ENCODE data around the gene FOXS1. TPM values are rescaled to one million over a fixed set of nuclear protein-coding genes. Genes with fewer than 3 reads are reported as not detected.
A peak's percentile ranks its signal among the peaks of the same experiment; 100 is the strongest.

The FOXS1 gene
- total RNA-seq, 1 experiment from 2014 or later: 55.5 TPM

DNA sequence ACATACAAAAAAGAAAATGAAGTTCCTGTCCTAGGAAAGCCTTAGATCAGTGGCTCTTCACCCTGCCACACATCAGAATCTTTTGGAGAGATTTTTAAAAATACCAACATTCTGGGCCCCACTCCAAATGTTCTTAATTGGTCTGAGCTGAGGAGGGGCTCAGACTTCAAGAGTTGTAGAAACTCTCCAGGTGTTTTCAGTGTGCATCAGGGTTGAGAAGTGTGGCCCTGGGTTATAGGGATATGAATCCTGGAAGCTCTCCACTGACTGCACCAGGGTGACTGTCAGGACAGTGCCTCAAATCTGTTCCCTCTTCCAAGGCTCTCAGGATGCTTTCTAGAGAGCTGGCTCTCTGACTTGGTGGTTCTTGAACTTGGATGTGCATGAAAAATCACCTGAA, 31.8 kb downstream of the FOXS1 start:
- no peak overlapping the region for H3K27ac ChIP-seq
- H3K4me3 ChIP-seq: no peak overlapping the region
- H3K36me3 ChIP-seq: peaks cover 6% of the 10 kb centered on the region
- H3K4me1 ChIP-seq: peaks cover 70% of the 10 kb centered on the region
- no peaks in the 10 kb centered on the region for H3K9me3 ChIP-seq (replicated peaks)
- DNase-seq: no peak
- H3K27me3 ChIP-seq: no peaks in the 10 kb centered on the region

DNA sequence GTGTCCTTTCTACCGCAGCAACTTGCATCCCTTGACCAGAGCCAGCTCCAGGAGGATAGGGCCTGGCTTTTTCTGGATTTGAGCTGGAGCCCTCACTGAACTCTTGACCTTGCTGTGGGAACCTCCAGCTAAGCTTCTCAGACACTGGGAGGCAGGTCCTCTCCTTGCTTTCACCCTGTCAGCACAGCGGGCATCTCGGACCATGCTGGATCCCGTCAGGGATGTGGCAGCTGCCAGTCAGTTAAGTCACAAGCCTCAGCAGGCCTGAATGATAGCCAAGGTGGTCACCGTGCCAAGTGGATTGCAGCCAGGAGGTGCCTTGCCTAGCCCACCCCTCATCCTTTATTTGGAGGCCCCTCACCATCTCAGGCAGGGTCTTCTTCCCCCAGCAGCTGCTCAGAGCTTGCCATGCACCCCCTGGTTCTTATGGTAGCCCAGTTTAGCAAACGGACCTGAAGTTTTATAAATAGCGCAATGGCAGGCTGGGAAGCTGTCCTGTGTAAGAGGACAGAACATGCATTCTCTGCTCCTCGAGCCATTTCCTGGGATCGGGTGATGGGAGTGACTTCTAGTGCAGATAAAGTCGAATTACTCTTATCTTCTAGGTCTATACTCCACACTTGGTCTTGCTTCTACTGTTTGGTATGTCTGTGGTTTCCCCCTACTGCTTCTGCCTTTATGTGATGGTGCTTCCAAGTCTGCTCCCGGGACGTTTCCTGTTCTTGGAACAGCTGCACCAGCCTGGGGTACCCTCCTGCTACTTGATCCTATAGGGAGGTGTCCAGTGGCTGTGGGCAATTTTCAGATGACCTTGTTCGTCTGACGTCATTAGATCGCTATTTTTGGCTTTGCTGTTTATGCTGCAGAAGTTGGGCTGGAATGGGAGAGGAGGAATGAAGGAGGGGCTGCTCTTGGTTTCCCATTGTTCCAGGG, 33.3 kb downstream of the FOXS1 start:
- H3K27ac ChIP-seq: peak overlapping the region; percentile 74

DNA sequence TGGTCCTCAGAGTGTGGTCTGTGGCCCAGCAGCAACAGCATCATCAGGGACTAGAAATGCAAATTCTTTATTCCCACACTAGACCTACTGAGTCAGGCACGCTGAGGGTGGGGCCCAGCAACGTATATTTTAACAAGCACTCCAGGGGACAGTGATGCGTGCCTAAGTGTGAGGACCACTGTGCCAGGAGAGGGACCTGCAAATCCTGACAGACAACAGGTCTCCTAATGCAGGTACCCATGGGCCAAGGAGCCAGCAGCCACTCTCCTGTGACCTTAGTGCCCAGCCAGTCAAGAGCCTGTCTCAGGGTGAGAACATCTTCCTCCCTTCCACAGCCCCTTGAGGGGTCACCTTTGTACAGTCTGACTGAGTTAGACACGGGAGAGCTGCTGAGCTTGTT, 34.2 kb downstream of the FOXS1 start:
- no peak for DNase-seq
- peak overlapping the region; percentile 74 for H3K27ac ChIP-seq

More for the DNA sequence above, 33.3 kb downstream of the FOXS1 start:
- Histone ChIP-seq H3K4me3 (no peak overlapping the region), H3K4me1 (peaks cover 66% of the 10 kb centered on the region), H3K27me3 (no peaks in the 10 kb centered on the region), H3K36me3 (peaks cover 13% of the 10 kb centered on the region), H3K9me3 (replicated peaks) (no peaks in the 10 kb centered on the region)
- DNase-seq: peak; percentile 99 to 100

DNA sequence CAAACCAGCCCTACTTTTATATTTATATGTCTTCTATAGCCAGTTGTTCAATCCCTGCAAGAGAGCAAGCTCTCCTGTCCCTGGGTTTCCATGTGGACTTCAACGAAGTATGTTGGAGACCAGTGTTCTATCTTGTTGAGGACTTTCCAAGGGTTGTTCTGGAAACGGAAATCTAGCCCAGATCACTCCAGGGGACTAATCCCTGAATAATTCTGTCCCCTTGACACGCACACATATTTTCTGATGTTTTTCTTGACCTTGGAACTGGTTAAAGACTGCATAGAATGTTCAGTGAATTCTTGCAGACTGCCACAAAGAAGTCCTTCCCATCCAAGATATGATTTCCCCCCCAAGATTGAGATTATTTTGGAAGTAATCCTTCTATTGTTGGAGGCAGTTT, 35.7 kb downstream of the FOXS1 start:
- Histone ChIP-seq H3K4me1 (peaks cover 46% of the 10 kb centered on the region), H3K36me3 (peaks cover 30% of the 10 kb centered on the region), H3K27ac (no peak overlapping the region), H3K9me3 (replicated peaks) (no peaks in the 10 kb centered on the region), H3K27me3 (no peaks in the 10 kb centered on the region), H3K4me3 (no peak overlapping the region)
- DNase-seq: no peak

More for the DNA sequence above, 34.2 kb downstream of the FOXS1 start:
- Histone ChIP-seq H3K4me3 (no peak overlapping the region), H3K36me3 (peaks cover 22% of the 10 kb centered on the region), H3K9me3 (replicated peaks) (no peaks in the 10 kb centered on the region), H3K27me3 (no peaks in the 10 kb centered on the region), H3K4me1 (peaks cover 62% of the 10 kb centered on the region)

DNA sequence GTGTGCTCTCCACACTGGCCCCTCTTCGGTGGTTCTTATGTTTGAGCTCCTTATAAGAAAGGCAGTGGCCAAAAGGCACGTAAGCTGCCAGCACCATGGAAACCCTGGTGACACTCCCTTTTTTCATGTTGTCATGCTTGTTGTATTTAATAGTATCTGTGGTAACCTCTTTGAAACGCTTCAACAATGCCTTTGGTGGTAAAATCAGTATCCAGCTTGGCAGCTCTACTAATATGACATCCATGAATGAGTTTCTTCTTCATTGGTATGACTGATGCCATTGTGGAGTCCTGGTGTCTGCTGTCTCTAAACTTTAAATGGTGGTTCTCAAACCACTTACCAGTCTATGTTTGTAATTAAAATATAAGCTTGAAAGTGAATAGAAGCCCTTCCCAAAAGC, 36.9 kb downstream of the FOXS1 start:
- H3K4me3 ChIP-seq: no peak overlapping the region
- no peaks in the 10 kb centered on the region for H3K9me3 ChIP-seq (replicated peaks)
- H3K36me3 ChIP-seq: peaks cover 41% of the 10 kb centered on the region
- H3K4me1 ChIP-seq: peaks cover 37% of the 10 kb centered on the region
- DNase-seq: no peak
- no peak overlapping the region for H3K27ac ChIP-seq
- H3K27me3 ChIP-seq: no peaks in the 10 kb centered on the region

DNA sequence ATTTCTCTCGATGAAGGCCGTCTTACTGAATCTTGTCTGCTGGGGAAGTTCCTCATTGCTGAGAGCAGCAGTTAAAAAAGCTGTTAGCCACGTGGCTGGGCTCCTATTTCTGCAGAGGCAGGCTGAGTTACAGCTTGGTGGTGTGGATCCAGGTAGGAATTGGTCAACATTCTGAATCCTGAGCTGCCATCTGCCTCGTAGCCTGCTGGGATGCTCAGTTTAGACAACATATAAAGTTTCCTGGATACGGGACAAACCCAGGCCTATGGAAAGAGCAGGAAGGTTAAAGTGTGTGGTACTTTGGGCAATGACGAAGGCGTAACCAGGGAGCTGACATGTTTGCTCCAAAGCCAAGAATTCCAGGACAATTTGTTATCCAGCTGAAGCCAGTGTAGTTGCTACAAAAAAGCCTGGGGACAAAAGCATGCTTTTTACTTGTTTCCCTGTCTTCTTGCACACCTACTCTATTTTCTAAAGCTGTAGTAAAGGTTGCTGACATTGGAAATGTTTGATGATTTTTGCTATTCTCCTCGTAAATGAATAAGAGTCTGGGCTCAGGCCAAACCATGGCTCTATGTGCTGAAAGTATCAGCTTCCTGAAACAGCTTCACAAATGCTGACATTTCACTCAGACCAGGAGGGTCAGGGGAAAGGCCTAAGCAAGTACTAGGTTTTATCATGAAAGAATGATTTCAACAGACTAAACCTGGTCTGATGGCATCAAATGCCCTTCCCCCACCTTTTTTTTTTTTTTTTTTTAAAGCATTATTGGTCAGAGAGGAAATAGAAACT, 38.6 kb downstream of the FOXS1 start:
- H3K9me3 ChIP-seq (replicated peaks): no peaks in the 10 kb centered on the region
- no peak for DNase-seq
- H3K27me3 ChIP-seq: no peaks in the 10 kb centered on the region
- peaks cover 23% of the 10 kb centered on the region for H3K4me1 ChIP-seq
- no peak overlapping the region for H3K27ac ChIP-seq
- peaks cover 58% of the 10 kb centered on the region for H3K36me3 ChIP-seq
- no peak overlapping the region for H3K4me3 ChIP-seq

DNA sequence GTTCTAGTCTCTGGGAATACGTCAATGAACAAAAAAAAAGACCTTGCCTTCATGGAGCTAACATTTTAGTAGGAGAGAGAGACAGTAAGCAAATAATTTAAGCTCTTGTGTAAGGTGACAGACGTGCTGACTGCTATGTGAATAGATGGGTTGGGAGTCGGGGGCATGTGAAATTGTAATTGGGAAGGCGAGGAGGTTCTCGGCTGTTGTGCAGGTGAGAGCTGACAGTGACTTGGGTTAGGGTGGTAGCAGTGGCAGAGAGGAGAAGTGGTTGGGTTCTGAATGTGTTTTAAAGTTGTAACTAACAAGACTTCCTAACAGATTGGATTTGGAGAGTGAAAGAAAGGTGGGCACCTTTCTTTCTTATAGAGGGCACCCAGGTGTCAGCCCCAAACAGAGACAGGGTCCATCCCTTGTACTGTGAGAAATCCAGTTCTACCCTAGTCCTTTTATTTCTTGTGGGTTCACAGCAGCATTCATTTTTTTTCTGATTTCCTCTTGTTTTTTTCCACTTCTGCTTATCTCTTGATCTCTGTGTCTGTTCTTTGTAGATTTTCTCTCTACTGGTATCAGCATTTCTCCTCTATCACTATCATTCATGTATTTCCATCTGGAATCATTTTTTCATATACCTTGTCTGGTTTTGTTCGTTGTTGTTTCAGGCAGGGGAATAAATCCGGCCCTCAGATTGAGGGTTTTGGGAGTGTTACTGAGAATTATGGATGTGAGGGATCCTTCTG, 41.7 kb downstream of the FOXS1 start:
- H3K9me3 ChIP-seq (replicated peaks): no peaks in the 10 kb centered on the region
- H3K4me1 ChIP-seq: no peaks in the 10 kb centered on the region
- no peak overlapping the region for H3K4me3 ChIP-seq
- no peak for DNase-seq
- no peak overlapping the region for H3K27ac ChIP-seq
- no peaks in the 10 kb centered on the region for H3K27me3 ChIP-seq
- peaks cover 81% of the 10 kb centered on the region for H3K36me3 ChIP-seq

DNA sequence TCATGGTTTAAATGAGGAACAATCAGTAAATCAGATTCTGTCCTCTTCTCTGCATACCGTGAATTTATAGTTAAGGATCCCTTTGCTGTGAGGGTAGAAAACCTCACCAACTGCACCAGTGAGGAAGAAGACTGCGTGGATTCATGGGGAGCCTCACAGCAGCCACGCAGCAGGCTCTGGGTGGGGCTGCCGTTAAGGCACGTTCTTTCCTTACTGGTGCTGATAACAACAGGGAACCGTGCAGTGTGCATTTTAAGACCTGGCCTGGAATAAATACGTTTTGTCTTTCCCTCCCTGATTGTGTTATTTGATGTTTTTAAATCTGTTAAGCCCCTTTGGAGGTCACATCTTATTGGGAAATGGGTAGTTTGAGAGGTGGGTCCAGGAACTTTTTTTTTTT, 43.9 kb downstream of the FOXS1 start:
- DNase-seq: no peak
- H3K27me3 ChIP-seq: no peaks in the 10 kb centered on the region
- H3K27ac ChIP-seq: no peak overlapping the region
- peaks cover 89% of the 10 kb centered on the region for H3K36me3 ChIP-seq
- H3K9me3 ChIP-seq (replicated peaks): no peaks in the 10 kb centered on the region
- H3K4me3 ChIP-seq: no peak overlapping the region
- no peaks in the 10 kb centered on the region for H3K4me1 ChIP-seq

DNA sequence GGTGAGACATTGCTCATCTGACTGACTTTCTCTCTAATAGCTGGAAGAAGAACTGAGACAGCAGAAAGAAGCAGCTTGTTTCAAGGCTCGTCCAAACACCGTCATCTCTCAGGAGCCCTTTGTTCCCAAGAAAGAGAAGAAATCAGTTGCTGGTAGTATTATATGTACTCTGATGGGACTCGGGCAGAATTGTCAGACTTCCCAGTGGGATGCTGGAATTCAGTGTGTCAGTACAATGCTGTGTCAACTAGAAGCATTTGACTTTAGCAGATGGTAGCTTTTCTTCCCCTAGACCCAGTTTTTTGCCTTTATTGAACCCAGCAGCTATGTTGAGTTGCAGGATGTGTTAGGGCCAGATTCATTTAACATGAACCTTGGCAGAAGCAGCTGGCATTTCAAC, 48.0 kb downstream of the FOXS1 start:
- Histone ChIP-seq H3K4me3 (no peak overlapping the region), H3K9me3 (replicated peaks) (no peaks in the 10 kb centered on the region), H3K36me3 (peaks cover 97% of the 10 kb centered on the region), H3K4me1 (no peaks in the 10 kb centered on the region), H3K27ac (no peak overlapping the region), H3K27me3 (no peaks in the 10 kb centered on the region)
- DNase-seq: no peak

Other genes with a start within 250 kb of the FOXS1 start
- gene ID1, start 240.3 kb downstream of the FOXS1 start, total RNA-seq (2014; rRNA removed; shearing (Covaris generic)): 71.6 and 73.9 TPM in 2 replicates
- gene COX4I2, start 207.7 kb downstream of the FOXS1 start, total RNA-seq (2014; rRNA removed; shearing (Covaris generic)): not detected in 2 replicates
- 33.1 and 33.4 TPM in 2 replicates for gene BCL2L1, start 122.7 kb downstream of the FOXS1 start, total RNA-seq (2014; rRNA removed; shearing (Covaris generic))
- 237 and 240 TPM in 2 replicates for gene TPX2, start 106.3 kb downstream of the FOXS1 start, total RNA-seq (2014; rRNA removed; shearing (Covaris generic))
- 3.1 and 3.5 TPM in 2 replicates for gene MYLK2, start 26.2 kb downstream of the FOXS1 start, total RNA-seq (2014; rRNA removed; shearing (Covaris generic))
- 2.5 and 2.9 TPM in 2 replicates for gene DUSP15, start 24.9 kb upstream of the FOXS1 start, total RNA-seq (2014; rRNA removed; shearing (Covaris generic))
- gene TTLL9, start 25.0 kb upstream of the FOXS1 start, total RNA-seq (2014; rRNA removed; shearing (Covaris generic)): 0.05 TPM in 1 of 2 replicates, not detected in the other
- 23.9 and 24.0 TPM in 2 replicates for gene PDRG1, start 106.4 kb upstream of the FOXS1 start, total RNA-seq (2014; rRNA removed; shearing (Covaris generic))
- 0.02 and 0.03 TPM in 2 replicates for gene XKR7, start 122.5 kb upstream of the FOXS1 start, total RNA-seq (2014; rRNA removed; shearing (Covaris generic))
- gene CCM2L, start 164.8 kb upstream of the FOXS1 start, total RNA-seq (2014; rRNA removed; shearing (Covaris generic)): 0.71 and 1.2 TPM in 2 replicates
- not detected in 2 replicates for gene HCK, start 206.6 kb upstream of the FOXS1 start, total RNA-seq (2014; rRNA removed; shearing (Covaris generic))